Esophagus squamous epithelium (tissue), 4 donors: ENCODE results near the gene OTUD5.

ENCODE experiments used
- CTCF ChIP-seq, 6 experiments: fragments of 450-650 bp in 4 of 6; fragments of 200-600 bp in 2 of 6; sonication (generic) in 2 of 6; IDR thresholded peaks; one replicate each; pipeline ENCODE4 v1.5.1; 2016 to 2019; ENCODE audit warnings: antibody characterized with exemption in 6 of 6, mild to moderate bottlenecking in 4 of 6, moderate library complexity in 4 of 6
- POLR2A ChIP-seq, 4 donors: fragments of 450-650 bp; IDR thresholded peaks; one replicate each; pipeline ENCODE4 v1.6.1; 2017; ENCODE audit warnings: antibody characterized with exemption in 4 of 4, mild to moderate bottlenecking in 4 of 4, moderate library complexity in 3 of 4

GRCh38 chrX:48918643-48919340 lies 38.6 kb downstream of the OTUD5 start, which contains the start of gene PIM2:
- TF ChIP-seq CTCF (IDR thresholded peaks at IDR 0.05) (no peak), POLR2A (IDR thresholded peaks at IDR 0.05) (peak in 3 of 4 donors; percentile 64 to 96 (median 84))
